GM19351 (cell line): ENCODE data around the gene VAMP5.
A peak's percentile ranks its signal among the peaks of the same experiment; 100 is the strongest.

ENCODE experiments used
- ATAC-seq: cut with Tn5 transposase; IDR thresholded peaks from one replicate; pipeline ENCODE4 v1.9.1; 2021; ENCODE audit warnings: mild to moderate bottlenecking, moderate library complexity; ENCODE audit not compliant: unreplicated experiment

VAMP5 gene

GRCh38 chr2:85621338-85621737, 37.1 kb downstream of the VAMP5 start:
- no peak for ATAC-seq

- no peak for ATAC-seq
These were observed 39.8 kb downstream of the VAMP5 start for GRCh38 chr2:85623991-85624390.

DNA sequence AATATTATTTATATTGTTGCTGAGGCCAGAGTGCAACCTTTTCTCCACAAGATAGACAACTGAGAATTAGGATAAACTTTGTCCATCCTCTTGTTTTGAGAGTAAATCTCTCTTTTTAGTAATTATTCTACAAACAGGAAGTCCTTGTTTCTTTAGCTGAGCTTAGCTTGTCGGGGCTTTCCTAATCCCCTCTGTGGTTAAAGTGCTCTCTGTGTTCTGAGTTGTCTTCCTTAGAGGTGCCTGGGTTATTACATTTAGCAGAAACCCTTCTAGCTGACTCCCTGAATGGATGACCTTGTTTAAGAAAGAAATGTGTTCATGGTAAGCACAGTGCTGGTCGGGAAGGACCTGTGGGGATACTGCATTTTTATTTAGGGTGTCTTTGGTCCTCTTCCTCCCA, 44.4 kb downstream of the VAMP5 start:
- peak; percentile 56 for ATAC-seq

DNA sequence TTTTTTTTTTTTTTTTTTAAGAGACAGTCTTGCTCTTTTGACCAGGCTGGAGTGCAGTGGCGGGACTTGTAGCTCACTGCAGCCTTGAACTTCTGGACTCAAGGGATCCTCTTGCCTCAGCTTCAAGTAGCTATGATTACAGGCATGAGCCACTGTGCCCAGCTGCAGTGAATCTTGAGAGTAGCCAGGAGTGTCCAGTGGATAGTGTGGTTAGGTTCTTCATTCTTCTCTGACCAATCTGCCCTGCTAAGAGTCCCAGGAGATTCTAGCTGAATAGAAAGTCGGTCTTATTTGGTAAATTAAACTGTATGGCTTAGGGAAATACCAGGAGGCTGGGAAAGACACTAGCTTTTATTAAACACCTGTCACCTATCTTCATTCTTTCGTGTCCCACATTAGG, 47.1 kb downstream of the VAMP5 start:
- ATAC-seq: no peak

GRCh38 chr2:85635011-85635410, 50.8 kb downstream of the VAMP5 start:
- no peak for ATAC-seq

DNA sequence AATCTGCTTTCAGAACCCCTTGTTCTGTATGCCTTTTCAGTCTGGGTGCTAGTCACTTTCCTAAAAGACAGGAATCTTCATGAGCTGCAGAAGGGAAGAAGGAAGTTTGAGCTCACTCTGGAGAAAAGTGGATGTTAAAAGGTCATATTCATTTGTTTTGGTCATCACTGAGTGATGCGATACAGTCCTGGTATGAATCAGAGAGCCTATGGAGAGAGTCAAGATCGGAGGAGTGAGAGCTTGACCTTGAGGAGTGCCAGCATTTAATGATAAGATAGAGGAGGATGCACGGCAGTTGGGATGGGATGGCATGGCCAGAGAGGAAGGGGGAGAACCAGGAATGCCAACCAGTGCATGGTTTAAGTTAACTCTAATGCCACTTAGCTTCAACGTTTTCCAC, 51.4 kb downstream of the VAMP5 start:
- ATAC-seq: no peak

GRCh38 chr2:85642725-85643124, 58.5 kb downstream of the VAMP5 start:
- peak; percentile 64 for ATAC-seq
